Fibroblast of peridontal ligament (primary cell): ENCODE measurements around the gene TNPO3.
"Not testable (repeated sequence)": the region's sequence is repeated elsewhere in the genome, so short reads cannot be mapped to it uniquely, and the experiment has no call there.

Experiments used
- DNase-seq: peaks from one replicate; pipeline ENCODE4 v3.0.0-alpha.2; 2010; ENCODE audit errors: extremely low read depth

TNPO3 gene

DNA sequence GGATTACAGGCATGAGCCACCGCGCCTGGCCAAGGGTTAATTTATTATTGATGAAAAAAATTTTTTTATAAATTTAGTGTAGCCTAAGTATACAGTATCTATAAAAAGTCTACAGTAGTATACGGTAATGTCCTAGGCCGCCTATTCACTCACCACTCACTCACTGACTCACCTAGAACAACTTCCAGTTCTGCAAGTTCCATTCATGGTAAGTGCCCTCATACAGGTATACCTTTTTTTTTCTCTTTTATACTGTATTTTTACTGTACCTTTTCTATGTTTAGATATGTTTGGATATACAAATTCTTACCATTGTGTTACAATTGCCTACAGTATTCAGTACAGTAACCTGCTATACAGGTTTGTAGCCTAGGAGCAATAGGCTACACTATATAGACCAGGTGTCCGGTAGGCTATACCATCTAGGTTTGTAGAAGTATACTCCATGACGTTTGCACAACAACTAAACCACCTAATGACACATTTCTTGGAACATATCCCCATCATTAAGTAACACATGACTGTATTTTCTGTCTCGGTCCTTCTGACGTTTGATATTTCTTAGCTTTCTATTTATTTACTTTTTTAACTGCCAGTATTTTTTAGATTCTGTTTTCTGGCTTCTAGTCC is 93.8 kb downstream of the TNPO3 start:
- no peak for DNase-seq

- no peak for DNase-seq
These were observed 95.6 kb downstream of the TNPO3 start for GRCh38 chr7:128959296-128959695.

DNA sequence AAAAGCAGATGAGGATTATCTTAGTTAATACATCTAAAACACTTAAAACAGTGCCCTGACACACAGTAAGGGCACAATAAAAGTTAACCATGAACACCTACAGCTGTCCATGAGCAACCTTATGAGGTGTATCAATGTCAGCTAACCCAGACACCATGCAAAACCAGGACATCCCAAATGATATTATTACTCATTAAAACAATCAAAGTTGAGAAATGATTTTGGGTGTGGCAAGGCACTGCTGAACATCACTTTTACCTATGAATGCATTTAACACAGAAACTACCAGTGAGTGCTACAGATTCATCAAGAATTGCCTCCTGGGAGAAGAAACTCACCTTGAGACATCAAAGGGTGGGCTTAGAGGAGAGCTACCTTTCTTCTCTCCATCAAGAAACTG is 98.9 kb downstream of the TNPO3 start:
- DNase-seq, result no peak

GRCh38 chr7:128954830-128955802 is 99.8 kb downstream of the TNPO3 start:
- peak; percentile 84 for DNase-seq

DNA sequence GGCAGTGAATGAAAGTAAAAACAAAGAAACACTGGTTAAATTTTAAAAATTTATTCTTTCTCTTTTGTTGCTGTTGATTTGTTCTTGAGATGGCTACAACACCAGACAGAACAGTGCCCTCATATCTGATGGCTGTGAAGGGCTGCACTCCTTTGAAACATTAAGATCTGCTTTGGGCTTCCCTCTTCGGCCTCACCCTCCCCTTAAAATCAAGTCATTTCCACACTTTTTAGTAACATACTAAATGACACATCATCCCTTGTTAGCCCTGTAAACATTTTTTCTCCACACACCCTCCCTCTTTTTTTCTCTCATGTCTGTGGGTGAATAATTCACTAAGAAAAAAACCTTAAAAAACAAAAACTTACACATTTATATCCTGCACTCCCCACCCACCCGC is 100.8 kb downstream of the TNPO3 start:
- no peak for DNase-seq

DNA sequence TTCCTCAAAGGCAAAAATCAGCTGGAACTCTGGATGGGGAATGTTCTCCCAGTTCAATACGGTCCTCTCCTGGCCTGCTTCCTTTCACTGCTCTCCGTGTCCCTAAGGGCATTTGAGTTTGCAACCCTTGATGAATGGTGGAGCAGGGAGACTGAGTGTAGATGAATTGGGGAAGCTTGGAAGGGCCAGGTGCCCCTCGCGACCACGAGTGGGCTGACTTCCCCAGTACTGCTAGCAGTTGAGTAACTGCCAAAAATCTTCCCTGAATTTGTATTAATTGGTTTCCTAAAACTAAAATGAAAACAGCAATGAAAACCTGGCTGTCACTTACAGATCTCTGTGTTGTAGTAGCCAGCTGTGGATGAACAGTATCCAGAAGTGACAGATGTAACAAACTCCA is 103.6 kb downstream of the TNPO3 start:
- no peak for DNase-seq

GRCh38 chr7:128948976-128949760 is 105.7 kb downstream of the TNPO3 start:
- DNase-seq, result no peak

DNA sequence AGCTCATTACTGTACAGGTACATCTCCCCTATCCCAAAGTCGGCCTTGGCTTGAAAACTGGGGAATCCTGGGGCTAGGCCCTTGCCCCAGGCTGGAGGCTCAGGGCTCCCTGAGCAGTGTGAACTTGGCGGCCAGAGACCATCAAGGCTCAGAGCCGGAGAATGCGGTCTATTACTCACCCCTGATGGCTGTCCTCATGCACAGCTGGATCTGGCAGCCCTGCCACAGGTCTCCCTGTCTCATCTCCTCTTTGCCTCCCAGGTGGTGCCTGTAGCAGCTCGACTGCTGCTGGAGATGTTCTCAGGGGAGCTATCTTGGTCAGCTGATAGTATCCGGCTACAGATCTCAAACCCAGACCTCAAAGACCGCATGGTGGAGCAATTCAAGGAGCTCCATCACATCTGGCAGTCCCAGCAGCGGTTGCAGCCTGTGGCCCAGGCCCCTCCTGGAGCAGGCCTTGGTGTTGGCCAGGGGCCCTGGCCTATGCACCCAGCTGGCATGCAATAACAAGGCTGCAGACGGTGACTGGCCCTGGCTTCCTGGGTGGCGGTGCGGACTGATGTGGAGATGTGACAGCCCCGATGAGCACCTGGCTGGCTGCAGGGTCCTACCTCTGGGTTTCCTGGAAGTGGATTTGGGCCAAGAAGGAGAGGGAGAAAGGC is 106.5 kb downstream of the TNPO3 start:
- no peak for DNase-seq

DNA sequence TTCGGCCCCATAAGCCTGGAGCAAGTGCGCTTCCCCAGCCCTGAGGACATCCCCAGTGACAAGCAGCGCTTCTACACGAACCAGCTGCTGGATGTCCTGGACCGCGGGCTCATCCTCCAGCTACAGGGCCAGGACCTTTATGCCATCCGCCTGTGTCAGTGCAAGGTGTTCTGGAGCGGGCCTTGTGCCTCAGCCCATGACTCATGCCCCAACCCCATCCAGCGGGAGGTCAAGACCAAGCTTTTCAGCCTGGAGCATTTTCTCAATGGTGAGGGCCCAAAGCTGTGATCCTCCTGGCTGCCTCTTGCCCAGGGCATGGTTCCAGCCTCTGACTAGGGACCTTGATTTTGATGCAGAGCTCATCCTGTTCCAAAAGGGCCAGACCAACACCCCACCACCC is 107.1 kb downstream of the TNPO3 start:
- no peak for DNase-seq

DNA sequence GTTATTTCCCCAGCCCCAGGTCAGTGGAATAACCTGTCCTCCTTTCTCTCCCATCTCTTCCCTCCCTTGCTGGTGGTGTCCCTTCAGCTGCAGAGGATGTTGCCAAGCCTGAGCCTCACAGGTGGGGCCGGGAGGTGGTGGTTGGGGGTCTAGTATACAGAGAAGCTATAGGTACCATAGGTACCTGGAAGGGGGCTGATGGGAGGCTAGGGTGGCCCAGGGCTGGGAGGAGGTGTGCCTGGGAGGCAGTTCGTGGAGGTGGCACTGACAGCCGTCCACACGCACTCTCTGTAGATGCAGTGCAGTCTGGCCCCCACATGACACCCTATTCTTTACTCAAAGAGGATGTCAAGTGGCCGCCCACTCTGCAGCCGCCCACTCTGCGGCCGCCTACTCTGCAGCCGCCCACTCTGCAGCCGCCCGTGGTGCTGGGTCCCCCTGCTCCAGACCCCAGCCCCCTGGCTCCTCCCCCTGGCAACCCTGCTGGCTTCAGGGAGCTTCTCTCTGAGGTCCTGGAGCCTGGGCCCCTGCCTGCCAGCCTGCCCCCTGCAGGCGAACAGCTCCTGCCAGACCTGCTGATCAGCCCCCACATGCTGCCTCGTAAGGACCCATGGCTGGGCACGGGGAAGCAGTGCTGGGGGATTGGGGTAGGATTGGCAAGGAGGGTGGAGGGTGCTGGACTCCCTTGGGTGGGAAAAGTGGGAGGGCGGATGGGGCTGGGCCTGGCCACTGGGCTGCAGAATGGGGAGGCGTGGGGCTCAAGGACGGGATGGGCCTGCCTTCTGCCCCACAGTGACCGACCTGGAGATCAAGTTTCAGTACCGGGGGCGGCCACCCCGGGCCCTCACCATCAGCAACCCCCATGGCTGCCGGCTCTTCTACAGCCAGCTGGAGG is 107.7 kb downstream of the TNPO3 start:
- no peak for DNase-seq

DNA sequence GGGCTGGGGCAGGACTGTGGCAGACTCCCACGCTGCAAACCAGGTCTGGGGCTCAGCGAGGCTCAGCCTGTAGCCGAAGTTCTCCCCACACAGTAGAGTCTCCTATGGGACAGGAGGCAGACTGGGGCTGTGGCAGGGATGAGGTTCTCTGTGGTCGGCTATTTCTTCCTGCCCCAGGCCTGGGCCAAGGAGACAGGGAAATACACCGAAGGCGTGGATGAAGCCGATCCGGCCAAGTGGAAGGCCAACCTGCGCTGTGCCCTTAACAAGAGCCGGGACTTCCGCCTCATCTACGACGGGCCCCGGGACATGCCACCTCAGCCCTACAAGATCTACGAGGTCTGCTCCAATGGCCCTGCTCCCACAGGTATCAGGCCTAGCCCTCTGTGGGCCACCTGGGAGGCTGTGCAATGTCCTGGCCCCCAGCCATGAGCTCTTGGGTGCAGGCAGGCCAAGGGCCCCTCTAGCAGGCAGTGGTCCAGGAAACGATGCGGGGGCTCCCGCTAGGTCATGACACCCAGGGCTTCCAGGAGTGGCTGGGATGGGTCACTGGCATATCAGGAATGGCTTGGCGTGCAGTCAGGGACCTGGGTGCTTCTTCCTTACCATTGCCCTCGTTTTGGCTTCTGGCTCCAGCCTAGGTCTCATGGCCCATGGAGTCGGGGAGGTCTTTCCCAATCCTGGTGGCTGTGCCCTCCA is 109.1 kb downstream of the TNPO3 start:
- DNase-seq, result no peak

DNA sequence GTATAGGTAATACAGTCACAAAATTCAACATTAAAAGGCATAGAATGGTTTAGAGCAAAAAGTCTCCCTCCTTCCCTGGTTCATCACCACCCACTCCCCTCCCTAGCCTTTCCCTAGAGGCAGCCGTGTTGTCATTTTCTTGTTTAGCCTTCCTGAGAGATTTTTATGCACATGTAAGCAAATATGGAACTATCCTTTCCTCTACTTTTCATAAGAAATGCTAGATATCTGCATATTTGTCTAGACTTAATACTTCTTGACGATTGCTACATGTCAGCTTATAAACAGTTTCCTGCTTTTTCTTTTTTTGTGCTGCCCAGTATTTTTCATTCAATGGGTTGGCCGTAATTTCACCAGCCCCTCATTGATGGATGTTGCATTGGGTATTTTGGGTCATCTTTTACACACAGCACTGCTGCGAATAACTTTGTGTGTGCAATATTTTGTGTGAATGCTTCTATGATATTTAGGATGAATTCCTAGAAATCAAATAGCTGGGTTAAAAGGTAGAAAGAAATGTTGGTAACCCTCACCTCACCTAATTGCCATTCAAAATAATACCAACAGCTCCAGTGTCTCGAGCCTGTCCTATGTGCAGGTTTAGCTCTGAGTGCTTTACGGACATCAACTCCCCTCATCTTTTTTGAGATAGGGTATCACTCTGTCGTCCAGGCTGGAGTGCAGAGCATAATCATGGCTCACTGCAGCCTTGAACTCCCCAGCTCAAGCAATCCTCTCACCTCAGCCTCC is 110.2 kb downstream of the TNPO3 start:
- DNase-seq, result no peak

DNA sequence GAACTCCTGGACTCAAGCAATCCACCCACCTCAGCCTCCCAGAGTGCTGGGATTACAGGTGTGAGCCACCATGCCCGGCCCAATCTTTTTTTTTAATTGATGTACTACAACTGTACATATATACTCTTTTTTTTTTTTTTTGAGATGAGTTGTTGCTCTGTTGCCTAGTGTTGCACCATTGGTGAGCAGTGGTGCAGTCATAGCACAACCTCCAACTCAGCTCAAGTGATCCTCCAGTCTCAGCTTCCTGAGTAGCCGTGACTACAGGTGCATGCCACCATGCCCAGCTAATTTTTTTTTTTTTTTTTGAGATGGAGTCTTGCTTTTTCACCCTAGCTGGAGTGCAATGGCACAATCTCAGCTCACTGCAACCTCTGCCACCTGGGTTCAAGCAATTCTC is 111.7 kb downstream of the TNPO3 start:
- DNase-seq, result not testable (repeated sequence)

DNA sequence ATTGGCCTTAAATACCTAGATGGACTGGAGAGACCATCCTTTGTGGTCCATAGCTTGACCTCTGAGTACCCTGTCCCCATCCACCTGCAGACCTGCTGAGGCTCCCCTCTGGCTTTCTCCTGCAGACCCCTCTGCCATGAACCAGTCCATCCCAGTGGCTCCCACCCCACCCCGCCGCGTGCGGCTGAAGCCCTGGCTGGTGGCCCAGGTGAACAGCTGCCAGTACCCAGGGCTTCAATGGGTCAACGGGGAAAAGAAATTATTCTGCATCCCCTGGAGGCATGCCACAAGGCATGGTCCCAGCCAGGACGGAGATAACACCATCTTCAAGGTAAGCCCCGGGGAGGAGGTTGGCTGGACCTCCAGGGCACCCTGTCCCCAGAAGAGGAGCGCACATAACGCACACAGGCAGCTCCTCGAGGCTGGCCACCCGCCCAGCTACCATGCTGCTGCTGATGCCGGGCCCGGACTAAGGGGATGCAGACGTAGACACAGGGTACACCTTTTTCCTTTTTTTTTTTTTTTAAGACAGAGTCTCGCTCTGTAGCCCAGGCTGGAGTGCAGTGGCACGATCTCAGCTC is 112.9 kb downstream of the TNPO3 start:
- DNase-seq, result no peak

DNA sequence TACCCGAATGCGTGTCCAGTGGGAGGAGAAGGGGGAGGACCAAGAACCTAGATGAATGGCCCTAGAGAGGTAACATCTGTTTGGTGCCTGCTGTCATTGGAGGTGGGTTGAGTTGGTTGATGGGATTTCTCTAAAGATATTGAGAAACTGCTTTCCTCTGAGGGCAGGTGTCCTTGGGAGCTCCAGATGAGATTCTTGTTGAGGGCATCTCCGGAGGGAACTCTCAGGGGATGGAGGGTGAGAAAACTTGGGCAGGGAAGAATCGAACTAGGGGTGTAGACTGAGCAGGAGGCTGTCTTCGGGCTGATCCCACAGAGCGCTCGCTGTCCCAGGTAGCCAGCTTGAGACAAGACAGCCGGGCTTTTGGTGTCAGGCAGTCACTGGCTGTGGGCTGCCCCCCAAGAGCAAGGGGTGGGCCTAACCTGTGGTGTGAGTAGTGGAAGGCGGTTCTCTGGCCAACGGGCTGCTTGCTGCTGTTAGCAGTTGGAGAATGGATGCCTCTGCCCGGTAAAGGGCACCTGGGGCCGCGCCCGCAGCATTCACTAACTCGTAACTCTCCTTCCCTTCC is 113.5 kb downstream of the TNPO3 start:
- no peak for DNase-seq

GRCh38 chr7:128940494-128941322 is 114.2 kb downstream of the TNPO3 start:
- no peak for DNase-seq

DNA sequence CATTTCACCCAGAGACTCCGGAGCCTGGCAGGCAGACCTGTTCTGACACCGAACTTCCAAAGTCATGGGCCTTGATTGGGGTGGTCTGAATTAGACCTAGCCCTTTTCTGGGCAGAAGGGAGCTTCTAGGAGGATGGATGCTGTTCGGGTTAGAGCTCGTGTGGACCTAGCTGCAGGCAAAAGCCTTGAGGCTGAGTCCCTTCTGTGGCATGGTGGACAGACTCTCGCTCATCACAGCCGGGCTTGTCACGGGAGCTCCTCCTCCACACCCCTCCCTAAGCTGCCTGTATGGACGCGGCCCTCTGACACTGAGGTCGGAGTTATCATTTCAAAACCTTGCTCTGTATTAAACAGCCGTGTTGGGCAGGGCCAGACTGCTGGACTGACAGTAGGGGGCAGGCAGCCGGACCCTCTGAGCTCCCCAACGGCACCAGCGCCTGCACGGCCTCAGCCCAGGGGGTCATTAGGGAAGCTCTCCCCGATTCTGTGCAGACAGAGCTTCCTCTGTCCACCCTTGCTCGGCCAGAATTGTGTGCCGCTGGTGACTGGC is 115.0 kb downstream of the TNPO3 start:
- no peak for DNase-seq
